ENCODE results near the gene ZNF446. TPM values are rescaled to one million over a fixed set of nuclear protein-coding genes. Genes with fewer than 3 reads are reported as not detected.

The ZNF446 gene
- total and polyA plus RNA-seq, 8 donors, result 4.6 to 26.1 (median 8.1) TPM

DNA sequence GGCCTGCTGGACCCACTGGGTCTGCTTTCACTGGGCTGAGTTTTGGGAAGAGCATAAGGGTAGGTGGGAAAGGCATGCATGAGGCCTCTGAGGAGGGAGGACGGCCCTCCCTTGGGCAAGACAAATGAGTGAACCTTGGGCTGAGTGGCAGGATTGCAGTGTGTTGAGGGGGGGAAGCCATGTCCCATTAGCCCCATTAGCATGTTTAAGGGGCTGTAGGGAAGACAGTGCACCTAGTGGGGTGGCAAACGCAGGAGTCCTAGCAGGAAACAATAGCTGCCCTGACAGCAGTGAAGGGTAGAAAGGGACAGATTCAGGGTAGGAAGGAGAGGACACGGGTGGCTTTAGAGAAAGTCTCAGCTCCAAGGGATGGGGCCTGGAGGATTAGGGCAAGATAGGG lies 46.6 kb downstream of the ZNF446 start:
- no peak for DNase-seq
- WGBS, 5 donors, result 84 to 92% (median 87%) methylated on average over 3 of the region's 3 CpGs

DNA sequence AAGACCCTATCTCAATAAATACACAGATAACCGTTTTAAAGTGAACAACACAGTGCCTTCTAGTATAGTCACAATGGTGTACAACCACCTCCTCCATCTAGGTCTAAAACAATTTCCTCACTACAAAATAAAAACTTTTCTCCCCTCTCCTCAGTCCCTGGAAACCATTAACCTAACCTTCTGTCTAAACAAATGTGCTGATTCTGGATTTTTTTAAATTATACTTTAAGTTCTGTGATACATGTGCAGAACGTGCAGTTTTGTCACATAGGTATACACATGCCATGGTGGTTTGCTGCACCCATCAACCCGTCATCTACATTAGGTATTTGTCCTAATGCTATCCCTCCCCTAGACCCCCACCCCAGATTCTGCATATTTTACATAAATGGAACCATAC lies 53.3 kb downstream of the ZNF446 start:
- no peak for DNase-seq
- Histone ChIP-seq H3K36me3 (no peaks in the 10 kb centered on the region), H3K9me3 (no peaks in the 10 kb centered on the region), H3K27ac (no peak overlapping the region), H3K27me3 (peaks cover 0 to 30% (median 0%) of the 10 kb centered on the region in 3 donors), H3K4me3 (no peak overlapping the region), H3K4me1 (no peaks in the 10 kb centered on the region)
- 66 to 81% (median 71%) methylated on average over 3 of the region's 3 CpGs for WGBS, 5 donors
- intact Hi-C loops (cut with DNase I; ENCODE audit: low total_unique reads), result no loop called here
- TF ChIP-seq EP300 (IDR thresholded peaks at IDR 0.05) (no peak), POLR2A (IDR thresholded peaks at IDR 0.05) (no peak), POLR2AphosphoS5 (IDR thresholded peaks at IDR 0.05) (no peak)
- TF ChIP-seq, protein P1, sequence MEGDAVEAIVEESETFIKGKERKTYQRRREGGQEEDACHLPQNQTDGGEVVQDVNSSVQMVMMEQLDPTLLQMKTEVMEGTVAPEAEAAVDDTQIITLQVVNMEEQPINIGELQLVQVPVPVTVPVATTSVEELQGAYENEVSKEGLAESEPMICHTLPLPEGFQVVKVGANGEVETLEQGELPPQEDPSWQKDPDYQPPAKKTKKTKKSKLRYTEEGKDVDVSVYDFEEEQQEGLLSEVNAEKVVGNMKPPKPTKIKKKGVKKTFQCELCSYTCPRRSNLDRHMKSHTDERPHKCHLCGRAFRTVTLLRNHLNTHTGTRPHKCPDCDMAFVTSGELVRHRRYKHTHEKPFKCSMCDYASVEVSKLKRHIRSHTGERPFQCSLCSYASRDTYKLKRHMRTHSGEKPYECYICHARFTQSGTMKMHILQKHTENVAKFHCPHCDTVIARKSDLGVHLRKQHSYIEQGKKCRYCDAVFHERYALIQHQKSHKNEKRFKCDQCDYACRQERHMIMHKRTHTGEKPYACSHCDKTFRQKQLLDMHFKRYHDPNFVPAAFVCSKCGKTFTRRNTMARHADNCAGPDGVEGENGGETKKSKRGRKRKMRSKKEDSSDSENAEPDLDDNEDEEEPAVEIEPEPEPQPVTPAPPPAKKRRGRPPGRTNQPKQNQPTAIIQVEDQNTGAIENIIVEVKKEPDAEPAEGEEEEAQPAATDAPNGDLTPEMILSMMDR (IDR thresholded peaks at IDR 0.05), result no peak

More for the DNA sequence above, 46.6 kb downstream of the ZNF446 start:
- Histone ChIP-seq H3K27ac (no peak overlapping the region), H3K4me3 (no peak overlapping the region), H3K9me3 (no peaks in the 10 kb centered on the region), H3K4me1 (peaks cover 19 to 30% (median 22%) of the 10 kb centered on the region in 4 donors), H3K36me3 (no peaks in the 10 kb centered on the region), H3K27me3 (no peaks in the 10 kb centered on the region)
- TF ChIP-seq POLR2AphosphoS5 (IDR thresholded peaks at IDR 0.05) (no peak), EP300 (IDR thresholded peaks at IDR 0.05) (no peak), POLR2A (IDR thresholded peaks at IDR 0.05) (no peak)
- TF ChIP-seq, protein P1 (IDR thresholded peaks at IDR 0.05), result no peak
- intact Hi-C loops (cut with DNase I; ENCODE audit: low total_unique reads), result no loop called here

Small RNAs within 50 kb of the gene (small RNA-seq; reads per million reads assigned to genes)
- gene RN7SL693P (0 reads per million in 4 donors), gene RNU6-1337P (0 reads per million in 4 donors)

Other genes with a start within 250 kb of the ZNF446 start
- gene ZNF544, start 247.4 kb upstream of the ZNF446 start, total RNA-seq, result 10 to 100 TPM in 4 of 5 donors, 1 to 10 TPM in 1; 9.6 to 60.7 (median 34.8) TPM
- gene ZNF544, start 247.4 kb upstream of the ZNF446 start, polyA plus RNA-seq, result 10 to 100 TPM in 2 of 3 donors, 1 to 10 TPM in 1; 9.5 to 17.7 (median 17.0) TPM
- gene ZNF8, start 197.4 kb upstream of the ZNF446 start, total RNA-seq, result 1 to 10 TPM; 1.4 to 9.0 (median 4.9) TPM
- gene ZNF8, start 197.4 kb upstream of the ZNF446 start, polyA plus RNA-seq, result 1 to 10 TPM in 1 of 3 donors, under 1 TPM in 2; 0.81 to 1.1 (median 0.95) TPM
- gene ERVK3-1, start 171.0 kb upstream of the ZNF446 start, total RNA-seq, result 10 to 100 TPM; 25.2 to 93.6 (median 48.4) TPM
- 10 to 100 TPM; 25.0 to 45.1 (median 35.1) TPM for gene ERVK3-1, start 171.0 kb upstream of the ZNF446 start, polyA plus RNA-seq
- gene ZSCAN22, start 149.4 kb upstream of the ZNF446 start, total RNA-seq, result 1 to 10 TPM in 3 of 5 donors, under 1 TPM in 1, not detected in 1; 0.45 to 5.2 (median 1.6) TPM
- 1 to 10 TPM in 1 of 3 donors, under 1 TPM in 2; 0.75 to 1.4 (median 0.83) TPM for gene ZSCAN22, start 149.4 kb upstream of the ZNF446 start, polyA plus RNA-seq
- 10 to 100 TPM in 1 of 5 donors, 1 to 10 TPM in 2, not detected in 2; 1.1 to 30.9 (median 1.7) TPM for gene A1BG, start 122.9 kb upstream of the ZNF446 start, total RNA-seq
- gene A1BG, start 122.9 kb upstream of the ZNF446 start, polyA plus RNA-seq, result 10 to 100 TPM; 19.7 to 61.7 (median 33.8) TPM
- gene ZNF497, start 113.6 kb upstream of the ZNF446 start, total RNA-seq, result 10 to 100 TPM in 1 of 5 donors, 1 to 10 TPM in 2, under 1 TPM in 1, not detected in 1; 0.14 to 12.3 (median 3.2) TPM
- gene ZNF497, start 113.6 kb upstream of the ZNF446 start, polyA plus RNA-seq, result 1 to 10 TPM in 1 of 3 donors, under 1 TPM in 2; 0.12 to 1.0 (median 0.46) TPM
- gene ZNF837, start 95.3 kb upstream of the ZNF446 start, total RNA-seq, result 1 to 10 TPM in 4 of 5 donors, not detected in 1; 1.8 to 8.5 (median 2.3) TPM
- gene ZNF837, start 95.3 kb upstream of the ZNF446 start, polyA plus RNA-seq, result 1 to 10 TPM; 2.3 to 3.0 (median 2.4) TPM
- 1,000 to 10,000 TPM in 3 of 5 donors, 100 to 1,000 TPM in 2; 801 to 1,605 (median 1,501) TPM for gene RPS5, start 89.1 kb upstream of the ZNF446 start, total RNA-seq
- gene RPS5, start 89.1 kb upstream of the ZNF446 start, polyA plus RNA-seq, result 1,000 to 10,000 TPM; 1,495 to 2,322 (median 1,503) TPM
- gene RNF225, start 80.7 kb upstream of the ZNF446 start, total RNA-seq, result not detected
- gene RNF225, start 80.7 kb upstream of the ZNF446 start, polyA plus RNA-seq, result under 1 TPM in 1 of 3 donors, not detected in 2; 0.13 TPM
- gene ZNF584, start 67.7 kb upstream of the ZNF446 start, total RNA-seq, result 100 to 1,000 TPM in 1 of 5 donors, 10 to 100 TPM in 2, 1 to 10 TPM in 1, not detected in 1; 5.4 to 114 (median 17.2) TPM
- 10 to 100 TPM in 1 of 3 donors, 1 to 10 TPM in 2; 5.6 to 10.8 (median 6.8) TPM for gene ZNF584, start 67.7 kb upstream of the ZNF446 start, polyA plus RNA-seq
- gene ZNF132, start 36.2 kb upstream of the ZNF446 start, total RNA-seq, result 1 to 10 TPM; 3.0 to 8.9 (median 6.4) TPM
- gene ZNF132, start 36.2 kb upstream of the ZNF446 start, polyA plus RNA-seq, result 1 to 10 TPM in 2 of 3 donors, under 1 TPM in 1; 0.68 to 1.2 (median 1.1) TPM
- 10 to 100 TPM in 1 of 5 donors, 1 to 10 TPM in 2, under 1 TPM in 1, not detected in 1; 0.58 to 12.6 (median 6.5) TPM for gene ZNF324B, start 24.7 kb upstream of the ZNF446 start, total RNA-seq
- gene ZNF324B, start 24.7 kb upstream of the ZNF446 start, polyA plus RNA-seq, result 1 to 10 TPM; 1.6 to 2.3 (median 1.7) TPM
- gene ZNF324, start 9.3 kb upstream of the ZNF446 start, total RNA-seq, result 10 to 100 TPM in 1 of 5 donors, 1 to 10 TPM in 4; 5.8 to 11.9 (median 8.5) TPM
- 1 to 10 TPM; 1.7 to 3.0 (median 2.3) TPM for gene ZNF324, start 9.3 kb upstream of the ZNF446 start, polyA plus RNA-seq
- gene SLC27A5, start 35.6 kb downstream of the ZNF446 start, total RNA-seq, result 1 to 10 TPM in 3 of 5 donors, under 1 TPM in 1, not detected in 1; 0.87 to 3.3 (median 1.3) TPM
- 10 to 100 TPM in 2 of 3 donors, 1 to 10 TPM in 1; 8.4 to 18.4 (median 16.0) TPM for gene SLC27A5, start 35.6 kb downstream of the ZNF446 start, polyA plus RNA-seq
- 10 to 100 TPM in 3 of 5 donors, 1 to 10 TPM in 1, not detected in 1; 2.4 to 49.0 (median 20.1) TPM for gene ZBTB45, start 43.5 kb downstream of the ZNF446 start, total RNA-seq
- 1 to 10 TPM; 5.6 to 8.2 (median 6.6) TPM for gene ZBTB45, start 43.5 kb downstream of the ZNF446 start, polyA plus RNA-seq
- gene TRIM28, start 67.7 kb downstream of the ZNF446 start, total RNA-seq, result 100 to 1,000 TPM in 4 of 5 donors, 10 to 100 TPM in 1; 95.5 to 923 (median 243) TPM
- 100 to 1,000 TPM; 143 to 200 (median 171) TPM for gene TRIM28, start 67.7 kb downstream of the ZNF446 start, polyA plus RNA-seq
- gene CHMP2A, start 78.8 kb downstream of the ZNF446 start, total RNA-seq, result 100 to 1,000 TPM in 2 of 5 donors, 10 to 100 TPM in 3; 55.8 to 260 (median 89.0) TPM
- gene CHMP2A, start 78.8 kb downstream of the ZNF446 start, polyA plus RNA-seq, result 100 to 1,000 TPM; 195 to 338 (median 235) TPM
- 10 to 100 TPM in 3 of 5 donors, 1 to 10 TPM in 1, not detected in 1; 9.8 to 35.3 (median 27.1) TPM for gene UBE2M, start 82.3 kb downstream of the ZNF446 start, total RNA-seq
- 10 to 100 TPM; 35.5 to 51.5 (median 41.9) TPM for gene UBE2M, start 82.3 kb downstream of the ZNF446 start, polyA plus RNA-seq
- 10 to 100 TPM; 14.0 to 84.9 (median 68.3) TPM for gene MZF1, start 97.0 kb downstream of the ZNF446 start, total RNA-seq
- gene MZF1, start 97.0 kb downstream of the ZNF446 start, polyA plus RNA-seq, result 10 to 100 TPM; 16.1 to 33.2 (median 16.5) TPM